Nephron progenitor cell (in vitro differentiated cells): ENCODE results near the gene C1QTNF8.
A peak's percentile ranks its signal among the peaks of the same experiment; 100 is the strongest.

ENCODE experiments used
- DNase-seq: peaks from one replicate; pipeline ENCODE4 v3.0.0; 2021
- H3K27ac Mint-ChIP-seq: 2 replicates; pipeline ENCODE4 v1.8.0; 2021; ENCODE audit warnings: mild to moderate bottlenecking, moderate library complexity, mixed read lengths
- H3K27me3 Mint-ChIP-seq: 2 replicates; pipeline ENCODE4 v1.8.0; 2021; ENCODE audit warnings: mild to moderate bottlenecking, low read depth, mixed read lengths; ENCODE audit not compliant: poor library complexity
- H3K36me3 Mint-ChIP-seq: 2 replicates; pipeline ENCODE4 v1.8.0; 2021; ENCODE audit warnings: low read depth, mixed read lengths
- H3K4me1 Mint-ChIP-seq: 2 replicates; pipeline ENCODE4 v1.8.0; 2021; ENCODE audit warnings: mixed read lengths
- H3K4me3 Mint-ChIP-seq: 2 replicates; pipeline ENCODE4 v1.8.0; 2021; ENCODE audit warnings: mild to moderate bottlenecking, moderate library complexity, mixed read lengths
- H3K9me3 Mint-ChIP-seq: 2 replicates; pipeline ENCODE4 v1.8.0; 2021; ENCODE audit warnings: mild to moderate bottlenecking, moderate library complexity, mixed read lengths
- TF ChIP-seq, protein P1 (sequence below): fragments of 200-600 bp; sonication (generic); IDR thresholded peaks from 2 replicates; pipeline ENCODE4 v1.5.0; 2021; ENCODE audit warnings: antibody characterized with exemption

Gene C1QTNF8

GRCh38 chr16:1040346-1040745 lies 55.7 kb downstream of the C1QTNF8 start:
- TF ChIP-seq, protein P1, sequence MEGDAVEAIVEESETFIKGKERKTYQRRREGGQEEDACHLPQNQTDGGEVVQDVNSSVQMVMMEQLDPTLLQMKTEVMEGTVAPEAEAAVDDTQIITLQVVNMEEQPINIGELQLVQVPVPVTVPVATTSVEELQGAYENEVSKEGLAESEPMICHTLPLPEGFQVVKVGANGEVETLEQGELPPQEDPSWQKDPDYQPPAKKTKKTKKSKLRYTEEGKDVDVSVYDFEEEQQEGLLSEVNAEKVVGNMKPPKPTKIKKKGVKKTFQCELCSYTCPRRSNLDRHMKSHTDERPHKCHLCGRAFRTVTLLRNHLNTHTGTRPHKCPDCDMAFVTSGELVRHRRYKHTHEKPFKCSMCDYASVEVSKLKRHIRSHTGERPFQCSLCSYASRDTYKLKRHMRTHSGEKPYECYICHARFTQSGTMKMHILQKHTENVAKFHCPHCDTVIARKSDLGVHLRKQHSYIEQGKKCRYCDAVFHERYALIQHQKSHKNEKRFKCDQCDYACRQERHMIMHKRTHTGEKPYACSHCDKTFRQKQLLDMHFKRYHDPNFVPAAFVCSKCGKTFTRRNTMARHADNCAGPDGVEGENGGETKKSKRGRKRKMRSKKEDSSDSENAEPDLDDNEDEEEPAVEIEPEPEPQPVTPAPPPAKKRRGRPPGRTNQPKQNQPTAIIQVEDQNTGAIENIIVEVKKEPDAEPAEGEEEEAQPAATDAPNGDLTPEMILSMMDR = no peak
- peaks cover 8% of the 10 kb centered on the region for H3K36me3 Mint-ChIP-seq
- no peaks in the 10 kb centered on the region for H3K27me3 Mint-ChIP-seq
- H3K9me3 Mint-ChIP-seq = peaks cover 15% of the 10 kb centered on the region
- no peak overlapping the region for H3K27ac Mint-ChIP-seq
- no peak overlapping the region for H3K4me3 Mint-ChIP-seq
- no peak for DNase-seq
- peaks cover 32% of the 10 kb centered on the region for H3K4me1 Mint-ChIP-seq

- Mint-ChIP-seq H3K4me1 (peaks cover 34% of the 10 kb centered on the region), H3K4me3 (no peak overlapping the region), H3K27ac (peak overlapping the region; percentile 74), H3K27me3 (no peaks in the 10 kb centered on the region), H3K36me3 (peaks cover 8% of the 10 kb centered on the region), H3K9me3 (peaks cover 15% of the 10 kb centered on the region)
- DNase-seq = no peak
- TF ChIP-seq, protein P1 = no peak
Measured at GRCh38 chr16:1039762-1040161, 56.3 kb downstream of the C1QTNF8 start.

DNA sequence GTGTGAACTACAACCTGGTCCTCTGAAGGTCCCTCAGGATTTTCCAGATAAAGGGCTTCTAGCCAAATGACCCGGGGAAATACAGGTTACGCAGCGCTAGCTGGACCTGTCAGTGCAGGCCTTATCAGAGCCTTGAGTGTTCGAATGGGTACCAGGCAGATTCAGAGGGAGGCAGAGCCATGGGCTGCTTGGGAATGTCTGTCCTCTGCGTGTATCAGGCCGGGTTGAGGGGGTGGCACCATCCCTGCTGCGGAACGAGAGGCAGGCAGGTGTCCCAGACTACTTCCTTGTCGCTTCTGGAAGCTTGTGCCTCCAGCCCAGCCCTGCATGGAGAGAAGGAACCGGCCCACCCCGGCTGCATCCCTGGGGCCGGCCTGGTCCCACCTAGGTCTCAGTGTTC lies 57.1 kb downstream of the C1QTNF8 start:
- Mint-ChIP-seq H3K4me1 (peaks cover 34% of the 10 kb centered on the region), H3K4me3 (no peak overlapping the region), H3K27ac (no peak overlapping the region)

More for the DNA sequence above, 57.1 kb downstream of the C1QTNF8 start:
- Mint-ChIP-seq H3K9me3 (peaks cover 15% of the 10 kb centered on the region), H3K27me3 (no peaks in the 10 kb centered on the region), H3K36me3 (peaks cover 8% of the 10 kb centered on the region)
- TF ChIP-seq, protein P1 = no peak
- DNase-seq = no peak
